H9 (cell line): ENCODE data around the gene LRMDA. TPM values are rescaled to one million over a fixed set of nuclear protein-coding genes. Genes with fewer than 3 reads are reported as not detected.

Source experiments
- DNase-seq: peaks from one replicate; pipeline ENCODE4 v3.0.0-alpha.2; 2017
- H2AFZ ChIP-seq: one replicate; pipeline ENCODE4 v1.6.1; 2013; ENCODE audit warnings: mild to moderate bottlenecking, low read length, control low read depth, moderate library complexity
- H2AK5ac ChIP-seq: 2 replicates; pipeline ENCODE4 v1.6.1; 2013; ENCODE audit warnings: low read length, control low read depth, mixed read lengths; ENCODE audit not compliant: insufficient read length
- H2BK120ac ChIP-seq: one replicate; pipeline ENCODE4 v1.6.1; 2013; ENCODE audit warnings: low read depth, mild to moderate bottlenecking, low read length, control low read depth, inconsistent platforms; ENCODE audit not compliant: poor library complexity, severe bottlenecking
- H2BK12ac ChIP-seq: 2 replicates; pipeline ENCODE4 v1.6.1; 2013; ENCODE audit warnings: low read length, control low read depth, mixed read lengths, low read depth; ENCODE audit not compliant: insufficient read length
- H2BK15ac ChIP-seq: 2 replicates; pipeline ENCODE4 v1.6.1; 2013; ENCODE audit warnings: low read depth, low read length, control low read depth
- H2BK20ac ChIP-seq: one replicate; pipeline ENCODE4 v1.6.1; 2013; ENCODE audit warnings: low read depth, mild to moderate bottlenecking, low read length, control low read depth, inconsistent platforms; ENCODE audit not compliant: poor library complexity, severe bottlenecking
- H2BK5ac ChIP-seq: 2 replicates; pipeline ENCODE4 v1.6.1; 2013; ENCODE audit warnings: low read length, control low read depth, mixed read lengths; ENCODE audit not compliant: insufficient read length
- H3K14ac ChIP-seq: 2 replicates; pipeline ENCODE4 v1.6.1; 2013; ENCODE audit warnings: low read length, control low read depth; ENCODE audit not compliant: insufficient read depth
- H3K18ac ChIP-seq: 2 replicates; pipeline ENCODE4 v1.6.1; 2013; ENCODE audit warnings: low read depth, mild to moderate bottlenecking, mixed read lengths, low read length, control low read depth; ENCODE audit not compliant: insufficient read length
- H3K23ac ChIP-seq: 2 replicates; pipeline ENCODE4 v1.6.1; 2013; ENCODE audit warnings: low read length, control low read depth, mixed read lengths, low read depth; ENCODE audit not compliant: insufficient read length
- H3K23me2 ChIP-seq: 2 replicates; pipeline ENCODE4 v1.6.1; 2013; ENCODE audit warnings: low read depth, mild to moderate bottlenecking, mixed read lengths, low read length, control low read depth; ENCODE audit not compliant: insufficient read length, poor library complexity, severe bottlenecking
- H3K27ac ChIP-seq: 2 replicates; pipeline ENCODE4 v1.5.1; 2013; ENCODE audit warnings: low read length, control low read depth, mixed read lengths, low read depth; ENCODE audit not compliant: insufficient read length
- H3K27me3 ChIP-seq: 2 replicates; pipeline ENCODE4 v1.6.1; 2013; ENCODE audit warnings: low read length, control low read depth, inconsistent platforms; ENCODE audit not compliant: insufficient read depth
- H3K4ac ChIP-seq: 2 replicates; pipeline ENCODE4 v1.6.1; 2013; ENCODE audit warnings: low read depth, mild to moderate bottlenecking, control low read depth, inconsistent platforms, low read length, moderate library complexity
- H3K4me1 ChIP-seq: 2 replicates; pipeline ENCODE4 v1.6.1; 2013; ENCODE audit warnings: low read length, control low read depth, inconsistent platforms; ENCODE audit not compliant: insufficient read depth
- H3K4me2 ChIP-seq: 2 replicates; pipeline ENCODE4 v1.6.1; 2013; ENCODE audit warnings: low read length, control low read depth, mixed read lengths; ENCODE audit not compliant: insufficient read length, insufficient read depth
- H3K56ac ChIP-seq: 2 replicates; pipeline ENCODE4 v1.6.1; 2013; ENCODE audit warnings: low read depth, mild to moderate bottlenecking, mixed read lengths, low read length, control low read depth; ENCODE audit not compliant: insufficient read length
- H3K79me1 ChIP-seq: 2 replicates; pipeline ENCODE4 v1.6.1; 2013; ENCODE audit warnings: low read depth, mild to moderate bottlenecking, moderate library complexity, low read length, control low read depth, inconsistent platforms; ENCODE audit not compliant: insufficient read depth, poor library complexity, severe bottlenecking
- H3K79me2 ChIP-seq: 2 replicates; pipeline ENCODE4 v1.6.1; 2013; ENCODE audit warnings: low read length, control low read depth, inconsistent platforms; ENCODE audit not compliant: insufficient read depth
- H3K9ac ChIP-seq: 2 replicates; pipeline ENCODE4 v1.6.1; 2013; ENCODE audit warnings: low read length, control low read depth, mixed read lengths; ENCODE audit not compliant: insufficient read length; ENCODE audit errors: extremely low read depth
- H3K9me3 ChIP-seq: one replicate; pipeline ENCODE4 v1.6.1; 2013; ENCODE audit warnings: low read depth, low read length, inconsistent platforms; ENCODE audit not compliant: control insufficient read depth
- H3T11ph ChIP-seq: one replicate; pipeline ENCODE4 v1.6.1; 2013; ENCODE audit warnings: mild to moderate bottlenecking, low read length, control low read depth, inconsistent platforms
- H4K20me1 ChIP-seq: one replicate; pipeline ENCODE4 v1.6.1; 2013; ENCODE audit not compliant: control insufficient read depth, insufficient read length, insufficient read depth
- H4K5ac ChIP-seq: 2 replicates; pipeline ENCODE4 v1.6.1; 2013; ENCODE audit warnings: low read depth, mild to moderate bottlenecking, mixed read lengths, low read length, control low read depth; ENCODE audit not compliant: insufficient read length
- H4K8ac ChIP-seq: replicated peaks from 2 replicates; pipeline ENCODE4 v1.6.1; 2013; ENCODE audit warnings: low read length, control low read depth, mixed read lengths, low read depth; ENCODE audit not compliant: insufficient read length
- H4K91ac ChIP-seq: 2 replicates; pipeline ENCODE4 v1.6.1; 2013; ENCODE audit warnings: low read depth, mild to moderate bottlenecking, moderate library complexity, mixed read lengths, low read length, control low read depth; ENCODE audit not compliant: insufficient read length
- H3K27ac Mint-ChIP-seq, 3 experiments: 2 replicates in 2 of 3; 3 replicates in 1 of 3; pipeline ENCODE4 v1.8.0; 2020 to 2021; ENCODE audit warnings: mixed read lengths in 3 of 3, mild to moderate bottlenecking in 1 of 3, moderate library complexity in 1 of 3
- H3K27me3 Mint-ChIP-seq: 2 replicates; pipeline ENCODE4 v1.8.0; 2021; ENCODE audit warnings: low read depth, mild to moderate bottlenecking, moderate library complexity, mixed read lengths
- H3K36me3 Mint-ChIP-seq, 3 experiments: 2 replicates in 2 of 3; 3 replicates in 1 of 3; pipeline ENCODE4 v1.8.0; 2020 to 2021; ENCODE audit warnings: low read depth in 3 of 3, mixed read lengths in 3 of 3; ENCODE audit not compliant: insufficient read depth in 1 of 3
- H3K4me1 Mint-ChIP-seq, 2 experiments: 2 replicates each; pipeline ENCODE4 v1.8.0; 2020; ENCODE audit warnings: mixed read lengths in 2 of 2
- H3K4me3 Mint-ChIP-seq, 2 experiments: 2 replicates in 1 of 2; 3 replicates in 1 of 2; pipeline ENCODE4 v1.8.0; 2020 to 2021; ENCODE audit warnings: mild to moderate bottlenecking in 2 of 2, mixed read lengths in 2 of 2, moderate library complexity in 1 of 2
- H3K9me3 Mint-ChIP-seq, 2 experiments: 2 replicates in 1 of 2; 3 replicates in 1 of 2; pipeline ENCODE4 v1.8.0; 2020; ENCODE audit warnings: mild to moderate bottlenecking in 2 of 2, mixed read lengths in 2 of 2, moderate library complexity in 1 of 2
- WGBS: extraction: QIAGEN DNeasy Blood & Tissue Kit; methylation state at CpG from one replicate; pipeline ENCODE4 v1.1.7; 2013; ENCODE audit warnings: missing lambda C conversion rate, low lambda C conversion rate, mixed read lengths; ENCODE audit not compliant: insufficient read length; ENCODE audit errors: extremely low coverage; 5-methylcytosine and 5-hydroxymethylcytosine counted together
- total RNA-seq: library from RNA; stranded (reverse); gene quantifications from 2 replicates; pipeline ENCODE4 v1.2.1, GENCODE V29; 2021
- TF ChIP-seq, protein P1 (sequence below): fragments of 200-600 bp; sonication (generic); conservative IDR thresholded peaks from 3 replicates; pipeline ENCODE4 v1.8.0; 2021; ENCODE audit warnings: antibody characterized with exemption, mild to moderate bottlenecking

Gene LRMDA
- total RNA-seq, 1 experiment from 2014 or later: 1.8 TPM

DNA sequence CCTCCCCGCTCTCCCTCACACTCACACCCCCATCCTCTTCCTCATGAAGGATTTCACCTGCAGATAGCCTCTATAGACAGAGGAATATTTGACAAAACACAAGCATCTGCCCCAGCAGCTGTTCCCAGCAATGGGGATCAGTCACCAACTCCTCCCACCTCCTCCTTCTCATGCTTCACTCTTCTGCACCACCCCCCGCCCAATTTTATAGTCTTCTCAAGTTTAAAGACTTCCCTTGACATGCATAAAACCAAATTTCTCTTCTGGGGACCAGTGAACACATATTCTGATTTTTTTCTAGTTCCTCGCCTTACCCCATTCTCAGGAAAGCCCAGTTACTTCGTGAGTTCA is 654.4 kb downstream of the LRMDA start:
- Histone ChIP-seq H2BK15ac (no peak overlapping the region), H2BK20ac (no peak overlapping the region), H3K79me1 (no peaks in the 10 kb centered on the region), H4K5ac (no peak overlapping the region), H3K4me2 (no peak overlapping the region), H3K9ac (no peak overlapping the region), H3K27me3 (no peaks in the 10 kb centered on the region), H3K4ac (no peak overlapping the region), H3K14ac (no peak overlapping the region), H3K56ac (no peak overlapping the region), H3K18ac (no peak overlapping the region), H3K9me3 (no peaks in the 10 kb centered on the region), H3K23me2 (no peaks in the 10 kb centered on the region), H4K91ac (no peak overlapping the region), H3K4me1 (peaks cover 6% of the 10 kb centered on the region; the same call in 1 of the 2 replicates), H2BK120ac (no peak overlapping the region), H3K79me2 (no peaks in the 10 kb centered on the region; the same call in 1 of the 2 replicates), H3K23ac (no peak overlapping the region), H2BK5ac (no peak overlapping the region), H3K27ac (no peak overlapping the region), H2BK12ac (no peak overlapping the region), H4K20me1 (no peaks in the 10 kb centered on the region), H4K8ac (no peak overlapping the region), H2AFZ (no peak overlapping the region), H3T11ph (no peak overlapping the region), H2AK5ac (no peak overlapping the region)
- no CpG with 5 or more reads among the region's 4 CpGs for WGBS
- Mint-ChIP-seq H3K9me3 (peaks cover 0 to 3% of the 10 kb centered on the region in 2 experiments; a peak in 1 of 5 replicates), H3K36me3 (peaks cover 0 to 2% (median 0%) of the 10 kb centered on the region in 3 experiments; a peak in 3 of 7 replicates), H3K4me3 (no peak overlapping the region), H3K4me1 (peaks cover 29 to 43% of the 10 kb centered on the region in 2 experiments), H3K27me3 (peaks cover 57% of the 10 kb centered on the region), H3K27ac (no peak overlapping the region)
- no peak for DNase-seq
- TF ChIP-seq, protein P1, sequence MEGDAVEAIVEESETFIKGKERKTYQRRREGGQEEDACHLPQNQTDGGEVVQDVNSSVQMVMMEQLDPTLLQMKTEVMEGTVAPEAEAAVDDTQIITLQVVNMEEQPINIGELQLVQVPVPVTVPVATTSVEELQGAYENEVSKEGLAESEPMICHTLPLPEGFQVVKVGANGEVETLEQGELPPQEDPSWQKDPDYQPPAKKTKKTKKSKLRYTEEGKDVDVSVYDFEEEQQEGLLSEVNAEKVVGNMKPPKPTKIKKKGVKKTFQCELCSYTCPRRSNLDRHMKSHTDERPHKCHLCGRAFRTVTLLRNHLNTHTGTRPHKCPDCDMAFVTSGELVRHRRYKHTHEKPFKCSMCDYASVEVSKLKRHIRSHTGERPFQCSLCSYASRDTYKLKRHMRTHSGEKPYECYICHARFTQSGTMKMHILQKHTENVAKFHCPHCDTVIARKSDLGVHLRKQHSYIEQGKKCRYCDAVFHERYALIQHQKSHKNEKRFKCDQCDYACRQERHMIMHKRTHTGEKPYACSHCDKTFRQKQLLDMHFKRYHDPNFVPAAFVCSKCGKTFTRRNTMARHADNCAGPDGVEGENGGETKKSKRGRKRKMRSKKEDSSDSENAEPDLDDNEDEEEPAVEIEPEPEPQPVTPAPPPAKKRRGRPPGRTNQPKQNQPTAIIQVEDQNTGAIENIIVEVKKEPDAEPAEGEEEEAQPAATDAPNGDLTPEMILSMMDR: no peak
